GM19467 (cell line): ENCODE measurements around the gene RASA3.
"Not testable (repeated sequence)": the region's sequence is repeated elsewhere in the genome, so short reads cannot be mapped to it uniquely, and the experiment has no call there.

Source experiments
- ATAC-seq: cut with Tn5 transposase; IDR thresholded peaks from one replicate; pipeline ENCODE4 v1.9.1; 2021; ENCODE audit warnings: mild to moderate bottlenecking, moderate library complexity; ENCODE audit not compliant: unreplicated experiment

RASA3 gene, protein sequence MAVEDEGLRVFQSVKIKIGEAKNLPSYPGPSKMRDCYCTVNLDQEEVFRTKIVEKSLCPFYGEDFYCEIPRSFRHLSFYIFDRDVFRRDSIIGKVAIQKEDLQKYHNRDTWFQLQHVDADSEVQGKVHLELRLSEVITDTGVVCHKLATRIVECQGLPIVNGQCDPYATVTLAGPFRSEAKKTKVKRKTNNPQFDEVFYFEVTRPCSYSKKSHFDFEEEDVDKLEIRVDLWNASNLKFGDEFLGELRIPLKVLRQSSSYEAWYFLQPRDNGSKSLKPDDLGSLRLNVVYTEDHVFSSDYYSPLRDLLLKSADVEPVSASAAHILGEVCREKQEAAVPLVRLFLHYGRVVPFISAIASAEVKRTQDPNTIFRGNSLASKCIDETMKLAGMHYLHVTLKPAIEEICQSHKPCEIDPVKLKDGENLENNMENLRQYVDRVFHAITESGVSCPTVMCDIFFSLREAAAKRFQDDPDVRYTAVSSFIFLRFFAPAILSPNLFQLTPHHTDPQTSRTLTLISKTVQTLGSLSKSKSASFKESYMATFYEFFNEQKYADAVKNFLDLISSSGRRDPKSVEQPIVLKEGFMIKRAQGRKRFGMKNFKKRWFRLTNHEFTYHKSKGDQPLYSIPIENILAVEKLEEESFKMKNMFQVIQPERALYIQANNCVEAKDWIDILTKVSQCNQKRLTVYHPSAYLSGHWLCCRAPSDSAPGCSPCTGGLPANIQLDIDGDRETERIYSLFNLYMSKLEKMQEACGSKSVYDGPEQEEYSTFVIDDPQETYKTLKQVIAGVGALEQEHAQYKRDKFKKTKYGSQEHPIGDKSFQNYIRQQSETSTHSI

DNA sequence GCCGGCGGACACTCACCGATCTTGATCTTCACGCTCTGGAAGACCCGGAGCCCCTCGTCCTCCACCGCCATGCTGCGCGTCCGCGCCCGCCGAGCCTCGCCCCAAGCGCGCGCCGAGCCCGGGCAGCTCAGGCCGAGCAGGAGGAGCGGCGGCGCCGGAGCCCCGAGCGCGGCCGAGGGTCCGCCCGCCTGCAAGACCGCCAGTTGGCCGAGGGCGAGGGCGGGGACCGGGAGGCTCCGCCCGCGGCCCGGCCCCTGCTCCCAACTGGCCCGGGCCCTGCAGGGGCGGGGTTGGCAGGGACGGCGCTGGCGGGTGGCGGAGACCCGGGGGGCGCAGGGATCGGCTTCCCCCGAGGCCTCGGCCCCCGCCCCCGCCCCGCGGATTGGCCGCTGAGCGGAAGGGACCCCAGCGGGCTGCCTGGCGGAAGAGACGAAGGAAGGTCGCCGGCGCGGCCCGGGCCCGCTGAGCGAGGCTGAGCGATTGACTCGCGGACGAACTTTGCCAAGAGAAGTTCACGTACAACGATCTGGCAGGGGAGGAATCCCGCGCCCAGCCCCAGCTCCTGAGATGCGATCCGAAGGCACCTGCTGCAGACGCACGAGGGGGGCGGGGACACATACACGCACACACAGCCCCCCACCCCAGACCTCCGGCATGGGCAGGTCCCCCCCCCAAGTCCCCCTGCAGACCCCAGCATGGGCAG is at the start of gene RASA3:
Gene RASA3 (minus strand): TSS at position 205 of the 703 bp plus-strand sequence. CDS start 134 bp downstream, at position 71.
- peak; percentile 60 for ATAC-seq

DNA sequence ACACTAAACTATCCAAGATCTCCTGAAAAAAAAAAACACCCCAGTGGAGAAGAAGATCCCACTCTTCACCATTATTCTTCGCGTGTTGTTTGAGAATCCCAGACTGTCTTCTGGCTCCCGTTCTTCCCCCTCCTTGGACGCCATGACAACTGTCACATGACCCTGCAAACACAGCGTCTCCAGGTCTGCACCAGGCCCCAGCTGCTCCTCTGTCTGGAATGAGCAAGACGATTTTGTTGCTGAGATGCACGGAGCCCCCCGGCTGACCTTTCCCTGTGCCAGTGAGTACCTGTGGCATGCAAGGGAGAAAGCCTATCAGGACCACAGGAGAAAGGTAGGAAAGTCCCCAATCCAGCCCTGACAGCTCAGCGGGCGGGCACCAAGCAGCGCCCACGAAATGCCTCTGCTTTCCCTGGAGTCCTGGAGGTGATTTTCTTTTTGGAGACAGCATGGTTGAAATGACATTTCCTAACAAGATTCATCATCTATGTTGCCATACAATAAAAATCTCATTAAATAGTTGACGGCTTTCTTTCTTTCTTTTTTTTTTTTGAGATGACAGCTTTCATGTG is 46.8 kb upstream of the RASA3 start, which contains the start of gene CFAP97D2:
Gene CFAP97D2 (plus strand): TSS at position 171 of the 572 bp plus-strand sequence. CDS start 74 bp downstream, at position 245.
- no peak for ATAC-seq

DNA sequence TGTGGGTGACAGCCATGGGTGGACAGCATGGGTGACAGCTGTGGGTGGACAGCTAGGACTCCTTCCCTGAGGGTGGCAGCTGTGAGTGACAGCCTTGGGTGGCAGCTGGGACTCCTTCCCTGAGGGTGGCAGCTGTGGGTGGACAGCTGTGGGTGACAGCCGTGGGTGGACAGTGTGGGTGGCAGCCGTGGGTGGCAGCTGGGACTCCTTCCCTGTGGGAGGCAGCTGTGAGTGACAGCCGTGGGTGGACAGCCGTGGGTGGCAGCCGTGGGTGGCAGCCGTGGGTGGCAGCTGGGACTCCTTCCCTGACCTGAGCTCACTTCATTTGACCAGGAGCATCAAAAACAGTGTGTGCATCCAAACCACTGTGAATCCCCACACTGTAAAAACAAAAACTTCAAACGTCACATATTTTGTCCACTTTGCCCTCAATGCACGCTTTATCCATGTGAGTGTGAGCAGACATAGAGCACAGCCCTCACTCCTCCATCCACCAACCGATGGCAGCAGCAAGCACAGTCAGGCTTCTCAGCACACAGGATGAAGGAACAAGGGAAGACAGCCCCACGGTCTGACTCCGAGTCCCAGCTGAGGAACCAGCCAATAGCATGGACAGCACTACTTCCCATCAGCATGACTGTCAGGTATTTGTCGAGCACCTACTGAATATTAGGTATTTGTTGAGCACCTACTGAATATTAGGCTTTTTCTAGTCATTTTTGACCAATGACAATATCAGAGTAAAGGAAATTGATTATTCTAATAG is 45.0 kb upstream of the RASA3 start:
- ATAC-seq = no peak

DNA sequence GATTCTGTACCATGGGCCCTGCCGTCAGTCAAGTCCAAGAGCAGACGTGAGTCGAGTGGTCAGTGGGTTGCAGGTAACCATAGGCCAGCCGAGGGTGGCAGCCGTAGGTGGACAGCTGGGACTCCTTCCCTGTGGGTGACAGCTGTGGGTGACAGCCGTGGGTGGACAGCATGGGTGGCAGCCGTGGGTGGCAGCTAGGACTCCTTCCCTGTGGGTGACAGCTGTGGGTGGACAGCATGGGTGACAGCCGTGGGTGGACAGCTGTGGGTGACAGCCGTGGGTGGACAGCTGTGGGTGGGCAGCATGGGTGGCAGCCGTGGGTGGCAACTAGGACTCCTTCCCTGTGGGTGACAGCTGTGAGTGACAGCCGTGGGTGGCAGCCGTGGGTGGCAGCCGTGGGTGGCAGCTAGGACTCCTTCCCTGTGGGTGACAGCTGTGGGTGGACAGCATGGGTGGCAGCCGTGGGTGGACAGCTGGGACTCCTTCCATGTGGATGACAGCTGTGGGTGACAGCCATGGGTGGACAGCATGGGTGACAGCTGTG is 44.0 kb upstream of the RASA3 start:
- ATAC-seq = not testable (repeated sequence)

DNA sequence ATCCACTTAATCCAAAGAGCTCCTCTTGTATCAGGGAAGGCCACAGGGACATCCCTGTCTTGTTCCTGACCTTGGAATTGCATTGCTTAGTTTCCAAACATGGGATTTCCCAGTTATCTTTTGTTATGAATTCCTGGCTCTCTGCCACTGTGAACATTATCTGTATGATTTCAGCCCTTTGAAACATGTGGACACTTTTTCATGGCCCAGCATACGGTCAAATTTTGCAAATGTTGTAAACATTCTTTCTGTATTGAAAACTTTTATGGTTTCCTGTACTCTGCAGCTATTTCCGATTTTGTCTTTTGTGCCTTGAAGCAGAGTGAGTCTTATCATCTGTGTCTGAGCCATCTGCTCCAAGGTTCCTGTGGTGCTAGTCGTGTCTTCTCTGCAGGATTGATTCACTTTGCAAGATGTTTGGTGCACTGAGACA is 42.1 kb upstream of the RASA3 start:
- ATAC-seq = no peak

DNA sequence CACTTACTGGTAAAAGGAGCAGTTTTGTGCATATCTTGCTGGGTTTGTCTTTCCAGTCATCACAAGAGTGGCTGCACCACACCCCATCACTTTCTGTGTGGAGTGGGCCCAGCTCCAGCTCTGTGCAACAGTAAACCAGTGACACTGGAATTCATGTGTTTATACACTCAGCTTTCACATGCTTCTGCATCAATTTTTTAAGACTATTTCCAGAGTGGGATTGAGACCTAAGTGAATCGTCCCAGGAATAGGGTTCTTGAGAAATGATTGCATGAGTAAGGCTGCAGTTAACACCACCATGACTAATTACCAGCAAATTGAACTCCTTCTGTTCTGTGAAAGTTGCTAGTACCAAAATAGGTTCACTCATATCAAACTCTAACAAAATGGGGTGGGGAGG is 41.3 kb upstream of the RASA3 start:
- ATAC-seq = no peak

DNA sequence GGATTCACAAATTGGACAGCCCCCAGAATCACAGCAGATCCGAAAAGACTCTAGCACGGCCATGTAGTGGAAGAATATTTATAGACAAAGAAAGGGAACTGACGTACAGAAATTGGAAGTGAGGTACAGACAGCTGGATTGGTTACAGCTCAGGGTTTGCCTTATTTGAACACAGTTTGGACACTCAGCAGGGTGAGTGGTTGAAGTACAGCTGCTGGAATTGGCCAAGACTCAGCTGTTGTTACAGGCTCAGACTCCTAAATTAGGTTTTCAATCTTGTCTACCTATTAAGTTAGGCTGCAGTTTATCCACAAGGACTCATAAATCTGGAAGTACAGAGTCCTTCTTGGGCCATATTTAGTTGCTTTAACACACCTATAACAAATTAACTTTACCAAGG is 40.8 kb upstream of the RASA3 start:
- ATAC-seq = no peak

DNA sequence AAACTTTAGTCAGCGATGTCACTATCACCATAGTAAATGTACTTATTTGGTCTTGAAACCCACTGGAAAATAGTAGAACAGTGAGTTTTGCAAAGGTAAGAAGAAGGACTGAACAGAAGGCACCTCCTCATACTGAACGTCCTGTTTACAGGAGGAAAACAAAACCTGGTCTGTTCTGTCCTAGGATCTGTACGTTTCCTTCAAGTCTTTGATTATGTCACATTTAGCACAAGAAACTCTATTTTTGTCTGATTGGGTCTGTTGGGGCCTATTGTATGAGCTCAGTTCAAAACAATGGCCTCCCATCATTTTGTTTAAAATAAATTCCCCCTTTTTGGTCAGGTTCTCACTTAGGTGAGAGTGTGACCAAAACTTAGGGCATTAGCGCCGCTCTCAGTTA is 35.5 kb upstream of the RASA3 start:
- ATAC-seq = no peak

DNA sequence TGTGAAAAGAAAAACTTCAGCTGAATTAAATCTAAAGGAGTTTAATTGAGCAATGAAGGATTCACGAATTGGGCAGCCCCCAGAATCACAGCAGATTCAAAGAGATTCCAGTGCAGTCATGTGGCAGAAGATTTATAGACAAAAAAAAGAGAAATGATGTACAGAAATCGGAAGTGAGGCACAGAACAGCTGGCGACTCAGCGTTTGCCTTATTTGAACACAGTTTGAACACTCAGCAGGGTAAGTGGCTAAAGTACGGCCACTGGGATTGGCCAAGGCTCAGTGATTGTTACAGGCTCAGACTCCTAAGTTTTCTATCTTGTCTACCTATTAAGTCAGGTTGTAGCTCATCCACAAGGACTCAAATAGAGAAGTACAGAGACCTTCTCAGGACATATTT is 35.0 kb upstream of the RASA3 start:
- ATAC-seq = no peak

DNA sequence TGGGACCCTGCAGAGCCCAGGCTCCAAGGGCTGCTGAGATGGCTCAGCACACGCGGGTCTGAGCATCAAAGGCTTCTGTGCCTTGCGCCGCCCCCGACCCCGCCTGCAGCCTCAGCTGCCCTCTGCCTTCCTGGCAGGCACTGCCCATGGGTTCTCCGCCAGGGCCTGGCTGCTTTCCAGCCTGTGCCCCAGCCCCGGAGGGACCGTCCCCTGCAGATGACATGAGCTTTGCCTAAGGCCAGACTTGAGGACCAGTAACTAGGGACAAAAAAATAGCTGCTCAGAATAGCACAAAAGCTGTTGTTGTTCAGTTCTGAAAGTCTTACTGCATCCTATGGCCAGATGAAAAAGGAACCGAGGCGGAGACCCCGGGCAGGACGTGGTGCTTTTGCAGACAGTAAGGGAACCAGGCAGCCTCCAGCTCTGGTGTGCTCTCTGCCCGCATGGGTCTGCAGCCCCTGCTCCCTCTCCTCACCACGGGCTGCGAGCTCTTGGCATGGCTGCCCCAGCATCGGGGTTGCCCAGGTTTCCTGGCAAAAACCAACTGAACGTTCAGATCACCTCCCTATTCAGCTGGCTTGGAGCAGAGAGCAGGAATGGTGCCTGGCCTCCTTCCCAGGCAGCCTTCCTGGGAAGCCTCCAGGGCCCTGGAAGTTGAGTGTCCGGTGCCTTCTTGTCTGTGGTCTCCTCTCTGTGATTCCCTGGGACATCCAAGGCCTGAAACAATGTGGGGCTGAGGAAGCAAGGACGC is 34.1 kb upstream of the RASA3 start:
- ATAC-seq = no peak

DNA sequence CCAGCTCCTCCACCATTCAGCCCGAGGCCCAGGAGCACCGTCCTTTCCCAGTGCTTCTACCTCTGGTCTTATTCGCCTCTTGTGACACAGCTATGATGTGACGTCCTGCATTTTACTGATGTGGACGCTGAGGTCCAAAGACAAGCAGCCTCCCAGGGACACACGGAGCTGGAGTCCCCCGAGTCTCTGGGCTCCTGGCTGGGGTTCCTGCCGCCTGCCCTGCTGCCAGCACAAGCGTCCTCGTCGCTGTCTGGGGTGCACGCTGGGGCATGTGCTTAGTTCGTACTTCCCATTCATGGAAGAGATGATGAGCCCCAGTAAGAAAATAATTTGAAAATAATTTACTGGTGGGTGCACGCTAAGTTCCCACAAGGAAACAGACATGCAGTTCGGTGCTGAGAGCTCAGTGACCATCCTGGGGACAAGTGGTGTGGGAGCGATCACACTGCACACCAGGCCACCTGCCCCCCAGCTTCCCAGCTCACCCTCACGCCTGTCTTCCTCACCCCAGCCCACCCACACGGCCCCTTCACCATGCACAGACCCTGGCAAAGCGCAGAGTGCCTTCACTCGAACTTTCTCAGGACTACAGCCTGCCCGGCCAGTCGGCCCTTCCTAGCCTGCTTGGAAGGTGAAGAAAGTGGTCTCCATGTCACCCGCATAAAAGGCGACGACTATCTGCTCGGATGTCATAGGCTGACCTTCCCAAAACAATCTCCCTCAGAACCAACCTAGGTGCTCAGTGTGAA is 32.4 kb upstream of the RASA3 start:
- no peak for ATAC-seq

DNA sequence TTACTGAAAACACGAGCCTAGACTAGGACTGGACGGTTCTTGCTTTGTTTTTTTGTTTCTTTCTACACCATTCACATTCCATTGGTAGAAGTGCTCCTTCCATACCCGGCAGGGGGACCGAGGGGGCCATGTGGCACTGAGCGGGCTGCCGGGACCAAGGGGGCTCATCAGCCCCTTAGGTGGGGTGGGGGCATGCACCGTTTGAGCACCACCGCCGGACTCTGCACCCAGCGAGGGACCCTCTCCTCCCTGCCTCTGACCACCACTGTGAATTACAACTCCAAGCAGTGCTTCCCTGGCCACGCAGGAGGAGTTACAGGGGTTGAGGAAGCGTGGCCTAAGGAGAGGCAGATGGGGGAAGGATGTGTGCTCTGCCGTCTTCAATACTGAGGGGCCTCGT is 31.6 kb upstream of the RASA3 start:
- no peak for ATAC-seq

DNA sequence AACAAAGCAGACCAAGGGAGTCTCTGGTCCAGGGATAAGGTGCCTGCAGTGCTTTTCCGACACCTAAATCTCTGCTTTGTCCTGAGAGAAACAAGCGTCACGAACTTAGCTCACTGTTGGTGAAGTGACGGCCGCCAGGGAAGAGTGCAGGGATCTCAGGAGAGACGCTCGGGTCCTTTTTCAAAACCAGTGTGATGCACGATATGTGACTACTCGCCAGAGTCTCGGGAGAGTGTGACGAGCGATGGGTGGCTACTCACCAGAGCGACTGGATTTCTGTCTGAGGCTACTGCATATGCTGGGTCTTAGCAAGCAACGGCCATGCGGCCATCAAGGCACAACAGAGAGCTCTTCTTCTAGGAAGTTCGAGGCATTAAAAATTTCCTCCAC is 30.1 kb upstream of the RASA3 start:
- no peak for ATAC-seq

DNA sequence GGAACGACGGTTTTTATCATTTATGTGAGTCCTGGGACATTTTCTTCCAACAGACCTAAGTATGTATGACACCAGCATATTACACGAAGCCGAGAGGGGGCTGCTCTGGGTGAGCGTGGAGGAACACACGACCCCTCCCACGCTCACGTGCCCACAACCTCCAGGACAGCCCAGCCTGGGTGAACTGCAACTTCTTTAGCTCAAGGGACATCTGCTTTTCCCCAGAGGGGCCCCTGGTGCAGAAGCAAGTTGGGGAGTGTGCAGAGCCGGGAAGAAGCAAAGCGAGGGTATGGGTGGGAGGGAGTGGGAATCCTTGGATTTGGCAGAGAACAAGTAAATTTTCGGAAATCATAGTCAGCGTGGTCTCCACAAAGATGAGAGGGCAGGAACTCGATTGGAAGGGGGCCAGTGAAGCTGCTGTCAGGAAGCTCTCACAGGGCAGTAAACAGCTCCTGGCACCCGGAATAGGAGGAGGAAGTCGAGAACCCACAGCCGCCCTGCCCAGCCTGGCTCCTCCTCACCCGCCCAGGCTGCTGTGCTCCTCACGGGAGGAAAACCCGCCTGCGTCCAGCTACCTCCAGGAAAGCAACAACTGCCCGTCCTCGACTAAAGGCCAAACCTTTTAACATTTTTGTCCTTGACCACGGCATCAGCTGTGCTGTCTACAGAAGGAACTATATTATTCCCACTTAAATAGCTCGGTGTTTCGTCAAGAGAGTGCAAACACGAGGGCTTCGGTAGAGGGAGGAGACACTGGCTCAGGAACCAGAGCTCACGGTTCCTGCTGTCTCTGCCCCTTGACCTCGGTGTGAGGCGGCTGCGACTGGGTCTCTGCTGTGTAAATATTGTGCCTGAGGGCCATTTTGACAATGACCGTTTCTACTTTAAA is 29.5 kb upstream of the RASA3 start:
- ATAC-seq = no peak

DNA sequence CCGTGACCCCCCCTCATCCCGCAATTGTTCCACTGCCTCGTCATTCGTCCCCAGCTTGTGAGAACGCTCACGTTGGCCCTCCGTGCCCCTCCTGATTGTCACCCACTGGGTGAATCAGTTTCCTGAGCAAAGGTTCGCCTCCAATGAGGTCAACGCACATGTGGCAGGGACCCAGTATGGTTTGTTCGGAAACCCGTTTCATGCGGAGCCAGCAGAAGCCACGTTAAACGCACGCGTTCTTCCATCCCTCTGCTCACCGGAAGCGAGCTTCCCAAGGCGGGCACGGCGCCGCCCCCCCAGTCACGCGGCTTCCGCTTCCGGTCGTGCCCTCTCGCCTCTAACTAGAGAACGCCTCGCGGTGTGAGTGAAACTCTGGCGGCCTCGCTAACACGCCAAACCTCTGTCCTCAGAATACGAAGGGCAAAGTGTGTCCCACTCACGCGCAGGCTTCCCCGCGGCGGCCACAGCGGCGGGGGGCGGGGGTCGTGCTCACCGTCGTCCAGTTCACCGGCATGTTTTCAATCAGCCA is 28.7 kb upstream of the RASA3 start:
- no peak for ATAC-seq

DNA sequence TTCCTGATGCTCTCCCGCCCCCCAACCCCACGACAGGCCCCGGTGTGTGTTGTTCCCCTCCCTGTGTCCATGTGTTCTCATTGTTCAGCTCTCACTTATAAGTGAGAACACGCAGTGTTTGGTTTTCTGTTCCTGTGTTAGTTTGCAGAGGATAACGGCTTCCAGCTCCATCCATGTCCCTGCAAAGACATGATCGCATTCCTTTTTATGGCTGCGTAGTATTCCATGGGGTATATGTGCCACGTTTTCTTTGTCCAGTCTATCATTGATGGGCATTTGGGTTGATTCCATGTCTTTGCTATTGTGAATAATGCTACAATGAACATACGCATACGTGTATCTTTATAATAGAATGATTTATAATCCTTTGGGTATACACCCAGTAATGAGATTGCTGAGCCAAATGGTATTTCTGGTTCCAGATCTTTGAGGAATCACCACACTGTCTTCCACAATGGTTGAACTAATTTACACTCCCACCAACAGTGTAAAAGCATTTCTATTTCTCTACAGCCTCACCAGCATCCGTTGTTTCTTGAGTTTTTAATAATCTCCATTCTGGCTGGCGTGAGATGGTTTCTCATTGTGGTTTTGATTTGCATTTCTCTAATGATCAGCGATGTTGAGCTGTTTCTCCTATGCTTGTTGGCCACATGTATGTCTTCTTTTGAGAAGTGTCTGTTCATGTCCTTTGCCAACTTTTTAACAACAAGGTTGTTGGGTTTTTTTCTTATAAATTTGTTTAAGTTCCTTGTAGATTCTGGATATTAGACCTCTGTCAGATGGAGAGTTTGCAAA is 26.6 kb upstream of the RASA3 start:
- ATAC-seq = not testable (repeated sequence)
